ENCODE results near the gene ESYT3. TPM values are rescaled to one million over a fixed set of nuclear protein-coding genes. Genes with fewer than 3 reads are reported as not detected.

ESYT3 gene
- total RNA-seq, 2 experiments from 2014 or later: 0.22 TPM; not detected in 1

DNA sequence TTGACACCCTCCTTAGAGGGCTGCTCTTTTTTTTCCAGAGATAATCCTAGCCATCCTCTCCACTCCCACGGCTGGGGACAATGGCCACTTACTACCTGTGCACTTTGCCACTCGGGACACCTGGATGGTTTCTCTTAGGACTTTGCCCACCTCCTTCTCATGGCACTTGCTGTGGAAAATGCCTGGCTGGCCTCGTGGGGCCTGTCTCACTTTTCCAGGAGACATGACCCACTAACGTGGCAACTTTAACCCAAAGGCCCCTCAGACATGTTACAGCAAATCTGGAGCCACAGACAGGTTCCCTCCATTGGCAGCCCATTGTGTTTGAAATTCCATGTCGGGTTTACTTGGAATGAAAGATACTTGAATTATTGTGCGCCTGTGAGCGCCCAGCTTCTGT, 29.4 kb upstream of the ESYT3 start:
- intact Hi-C loops (cut with DNase I, micrococcal nuclease): no loop called here
- no peak for ATAC-seq (ENCODE audit: poor library complexity)
- peaks cover 8% of the 10 kb centered on the region for H3K27me3 Mint-ChIP-seq
- no peak overlapping the region for H3K4me3 Mint-ChIP-seq
- no peaks in the 10 kb centered on the region for H3K9me3 Mint-ChIP-seq
- no peak overlapping the region for H3K4me3 ChIP-seq (ENCODE audit: low read length)
- TF ChIP-seq, protein P1, sequence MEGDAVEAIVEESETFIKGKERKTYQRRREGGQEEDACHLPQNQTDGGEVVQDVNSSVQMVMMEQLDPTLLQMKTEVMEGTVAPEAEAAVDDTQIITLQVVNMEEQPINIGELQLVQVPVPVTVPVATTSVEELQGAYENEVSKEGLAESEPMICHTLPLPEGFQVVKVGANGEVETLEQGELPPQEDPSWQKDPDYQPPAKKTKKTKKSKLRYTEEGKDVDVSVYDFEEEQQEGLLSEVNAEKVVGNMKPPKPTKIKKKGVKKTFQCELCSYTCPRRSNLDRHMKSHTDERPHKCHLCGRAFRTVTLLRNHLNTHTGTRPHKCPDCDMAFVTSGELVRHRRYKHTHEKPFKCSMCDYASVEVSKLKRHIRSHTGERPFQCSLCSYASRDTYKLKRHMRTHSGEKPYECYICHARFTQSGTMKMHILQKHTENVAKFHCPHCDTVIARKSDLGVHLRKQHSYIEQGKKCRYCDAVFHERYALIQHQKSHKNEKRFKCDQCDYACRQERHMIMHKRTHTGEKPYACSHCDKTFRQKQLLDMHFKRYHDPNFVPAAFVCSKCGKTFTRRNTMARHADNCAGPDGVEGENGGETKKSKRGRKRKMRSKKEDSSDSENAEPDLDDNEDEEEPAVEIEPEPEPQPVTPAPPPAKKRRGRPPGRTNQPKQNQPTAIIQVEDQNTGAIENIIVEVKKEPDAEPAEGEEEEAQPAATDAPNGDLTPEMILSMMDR (IDR thresholded peaks at IDR 0.05): no peak
- H3K36me3 Mint-ChIP-seq (ENCODE audit: low read depth): no peaks in the 10 kb centered on the region
- POLR2A ChIA-PET: no interaction called here
- no peaks in the 10 kb centered on the region for H3K4me1 Mint-ChIP-seq (ENCODE audit: low read depth)
- H3K27me3 ChIP-seq (ENCODE audit: control insufficient read depth in 1 of 2, insufficient read depth in 2 of 2, low read length in 2 of 2): no peaks in the 10 kb centered on the region
- H3K4me1 ChIP-seq (ENCODE audit: insufficient read depth, low read length): no peaks in the 10 kb centered on the region
- H3K9me3 ChIP-seq (ENCODE audit: control insufficient read depth in 1 of 2, insufficient read depth in 1 of 2, low read length in 2 of 2): no peaks in the 10 kb centered on the region
- H3K27ac ChIP-seq (ENCODE audit: low read depth in 1 of 2, low read length in 2 of 2): no peak overlapping the region
- no peaks in the 10 kb centered on the region for H3K36me3 ChIP-seq (ENCODE audit: insufficient read depth, low read length)
- DNase-seq: no peak
- CTCF ChIA-PET: interaction anchor here (1.0 kb wide), 1 partner anchor 13 kb away, joined by 3 read pairs; no protein-coding TSS in a partner anchor
- H3K27ac Mint-ChIP-seq: no peak overlapping the region

DNA sequence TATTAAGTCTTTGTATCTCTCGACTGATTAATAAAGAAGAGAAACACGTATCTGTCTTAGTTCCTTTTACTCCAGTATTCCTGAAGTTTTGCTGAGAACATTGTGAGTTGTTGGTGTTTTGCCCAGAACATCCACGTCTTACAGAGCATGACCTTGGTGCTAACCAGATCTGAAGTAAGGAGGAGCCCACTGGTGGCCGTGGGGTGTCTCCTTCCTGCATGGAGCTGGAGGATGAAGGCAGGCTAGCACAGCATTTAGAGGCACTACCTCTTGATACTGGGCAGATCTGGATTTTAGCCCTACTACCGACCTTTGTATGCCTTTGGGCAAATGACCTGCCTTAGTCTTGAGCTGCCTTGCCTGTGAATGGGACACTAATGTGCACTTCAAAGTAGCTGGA, 28.9 kb upstream of the ESYT3 start:
- no peaks in the 10 kb centered on the region for H3K27me3 ChIP-seq (ENCODE audit: control insufficient read depth in 1 of 2, insufficient read depth in 2 of 2, low read length in 2 of 2)
- no peaks in the 10 kb centered on the region for H3K36me3 ChIP-seq (ENCODE audit: insufficient read depth, low read length)
- ATAC-seq (ENCODE audit: poor library complexity): no peak
- no peaks in the 10 kb centered on the region for H3K4me1 Mint-ChIP-seq (ENCODE audit: low read depth)
- TF ChIP-seq, protein P1 (IDR thresholded peaks at IDR 0.05): no peak
- intact Hi-C loops (cut with DNase I, micrococcal nuclease): no loop called here
- H3K9me3 ChIP-seq (ENCODE audit: control insufficient read depth in 1 of 2, insufficient read depth in 1 of 2, low read length in 2 of 2): no peaks in the 10 kb centered on the region
- H3K27ac ChIP-seq (ENCODE audit: low read depth in 1 of 2, low read length in 2 of 2): no peak overlapping the region
- H3K27ac Mint-ChIP-seq: no peak overlapping the region
- CTCF ChIA-PET: interaction anchor here (1.0 kb wide), 1 partner anchor 12 kb away, joined by 3 read pairs; no protein-coding TSS in a partner anchor
- H3K27me3 Mint-ChIP-seq: peaks cover 8% of the 10 kb centered on the region
- no peak for DNase-seq
- H3K9me3 Mint-ChIP-seq: no peaks in the 10 kb centered on the region
- POLR2A ChIA-PET: no interaction called here
- H3K36me3 Mint-ChIP-seq (ENCODE audit: low read depth): no peaks in the 10 kb centered on the region
- H3K4me3 Mint-ChIP-seq: no peak overlapping the region
- no peaks in the 10 kb centered on the region for H3K4me1 ChIP-seq (ENCODE audit: insufficient read depth, low read length)
- no peak overlapping the region for H3K4me3 ChIP-seq (ENCODE audit: low read length)

DNA sequence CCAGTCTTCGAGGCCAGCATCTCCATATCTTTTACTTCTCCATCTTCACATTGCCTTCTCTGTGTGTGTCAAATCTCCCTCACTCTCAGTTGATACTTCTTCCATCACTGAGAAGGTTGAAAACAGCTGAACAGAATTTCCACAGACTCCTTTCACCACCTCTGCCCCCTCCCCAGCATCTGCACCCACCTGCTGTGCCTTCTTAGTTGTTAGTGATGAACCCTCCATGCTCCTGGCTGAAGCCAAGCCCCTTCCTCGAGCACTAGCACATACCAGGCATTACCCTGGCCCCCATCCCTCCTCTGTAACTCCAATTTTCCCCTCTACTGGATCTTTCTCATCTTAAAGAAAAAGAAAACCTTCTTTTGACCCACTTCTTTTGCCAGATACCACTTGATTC, 27.8 kb upstream of the ESYT3 start:
- no peak overlapping the region for H3K4me3 Mint-ChIP-seq
- no peaks in the 10 kb centered on the region for H3K4me1 ChIP-seq (ENCODE audit: insufficient read depth, low read length)
- POLR2A ChIA-PET: no interaction called here
- no peak for ATAC-seq (ENCODE audit: poor library complexity)
- TF ChIP-seq, protein P1 (IDR thresholded peaks at IDR 0.05): no peak
- H3K4me3 ChIP-seq (ENCODE audit: low read length): no peak overlapping the region
- no peaks in the 10 kb centered on the region for H3K9me3 ChIP-seq (ENCODE audit: control insufficient read depth in 1 of 2, insufficient read depth in 1 of 2, low read length in 2 of 2)
- no peaks in the 10 kb centered on the region for H3K27me3 ChIP-seq (ENCODE audit: control insufficient read depth in 1 of 2, insufficient read depth in 2 of 2, low read length in 2 of 2)
- no peak overlapping the region for H3K27ac ChIP-seq (ENCODE audit: low read depth in 1 of 2, low read length in 2 of 2)
- intact Hi-C loops (cut with DNase I, micrococcal nuclease): no loop called here
- H3K4me1 Mint-ChIP-seq (ENCODE audit: low read depth): no peaks in the 10 kb centered on the region
- DNase-seq: no peak
- no peak overlapping the region for H3K27ac Mint-ChIP-seq
- H3K36me3 Mint-ChIP-seq (ENCODE audit: low read depth): no peaks in the 10 kb centered on the region
- CTCF ChIA-PET: no interaction called here
- no peaks in the 10 kb centered on the region for H3K9me3 Mint-ChIP-seq
- no peaks in the 10 kb centered on the region for H3K36me3 ChIP-seq (ENCODE audit: insufficient read depth, low read length)
- peaks cover 8% of the 10 kb centered on the region for H3K27me3 Mint-ChIP-seq

All from CD4-positive, alpha-beta T cell (primary cell).